ENCODE data around the gene GABRB2.

The GABRB2 gene

DNA sequence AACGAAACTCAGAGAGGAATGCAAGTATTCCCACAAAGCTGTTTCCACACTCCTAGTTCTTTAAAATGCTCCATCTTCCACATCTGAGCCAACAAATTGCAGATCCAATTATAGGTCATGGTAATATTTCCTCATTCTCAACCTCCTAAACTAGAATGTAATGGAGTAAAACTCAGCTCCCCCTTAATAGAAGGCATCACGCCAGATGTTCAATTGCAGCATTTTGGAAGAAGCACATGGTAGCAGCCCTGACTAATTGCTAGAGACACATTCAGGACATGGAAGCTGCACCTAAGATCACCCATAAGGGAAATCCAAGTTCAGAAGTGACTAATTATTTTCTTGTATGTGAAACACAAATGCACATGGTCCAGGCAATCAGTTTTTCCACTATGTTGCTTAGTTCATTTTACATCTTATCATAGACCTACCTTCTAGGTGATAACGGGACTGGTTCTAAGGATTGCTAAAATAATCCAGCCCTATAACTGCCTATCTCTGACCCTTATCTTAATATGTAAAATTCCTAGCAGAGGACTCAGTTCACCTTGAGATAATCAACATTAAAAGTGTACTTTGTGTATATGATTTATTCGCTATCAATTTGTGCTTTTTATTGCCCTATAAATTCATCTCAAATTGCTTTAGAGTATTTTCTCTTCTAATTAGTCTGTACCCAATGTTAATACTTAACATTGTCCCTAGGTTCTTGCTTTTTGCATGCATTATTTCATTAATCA, 75.1 kb downstream of the GABRB2 start:
- no peak for DNase-seq

DNA sequence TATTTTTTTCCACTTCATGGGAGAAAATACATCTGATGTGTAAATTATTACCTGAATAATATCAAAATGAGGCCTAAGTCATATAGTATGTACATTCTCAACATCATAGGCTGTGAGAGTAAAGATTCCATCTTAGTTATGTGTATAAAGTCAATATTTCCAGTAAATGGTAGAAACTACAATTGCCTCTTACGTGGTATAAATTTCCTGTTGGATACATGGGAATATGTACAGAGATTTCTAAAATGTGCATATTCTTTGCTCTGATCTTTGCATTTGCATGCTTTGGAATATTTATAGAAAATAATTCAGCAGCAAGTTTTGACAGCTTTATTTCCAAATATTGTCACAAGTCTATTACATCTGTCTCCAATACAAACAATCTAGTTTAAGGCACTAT, 78.8 kb downstream of the GABRB2 start:
- no peak for DNase-seq

DNA sequence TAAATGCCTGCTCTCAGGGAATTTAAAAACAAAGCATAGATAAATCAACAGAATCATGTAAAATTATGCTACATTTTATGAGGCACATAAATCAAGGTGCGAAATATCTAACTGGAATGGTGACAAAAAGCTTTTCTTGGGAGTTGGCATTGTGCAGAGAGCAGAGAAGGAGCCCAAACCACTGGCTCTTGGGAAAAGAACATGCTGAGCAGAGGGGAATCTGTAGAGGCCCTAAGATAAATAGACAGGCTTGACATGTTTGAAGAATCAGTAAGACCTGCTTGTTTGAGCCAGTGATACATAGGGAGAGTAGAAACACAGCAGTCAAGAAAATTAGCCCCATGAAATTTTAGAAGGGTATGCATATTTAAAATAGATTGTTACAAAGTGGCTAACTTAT, 85.8 kb downstream of the GABRB2 start:
- no peak for DNase-seq

DNA sequence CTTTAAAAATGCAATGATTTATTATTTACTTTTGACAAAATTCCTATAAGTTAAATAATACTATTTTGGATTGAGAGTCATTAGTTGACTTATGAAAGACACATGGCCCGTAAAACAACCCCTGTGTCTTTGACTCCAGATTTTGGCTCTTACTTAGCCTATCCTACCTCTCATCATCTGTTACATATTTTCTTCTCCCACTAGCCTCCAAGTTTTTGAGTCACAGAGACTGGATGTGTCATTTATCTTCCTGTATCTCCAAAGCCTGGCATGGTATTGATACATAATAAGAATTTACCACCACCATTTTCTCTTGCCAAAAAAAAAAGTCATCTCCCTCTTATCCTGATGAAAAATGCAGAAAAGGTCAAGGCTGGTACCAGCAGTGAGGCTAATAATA, 99.9 kb downstream of the GABRB2 start:
- no peak for DNase-seq

DNA sequence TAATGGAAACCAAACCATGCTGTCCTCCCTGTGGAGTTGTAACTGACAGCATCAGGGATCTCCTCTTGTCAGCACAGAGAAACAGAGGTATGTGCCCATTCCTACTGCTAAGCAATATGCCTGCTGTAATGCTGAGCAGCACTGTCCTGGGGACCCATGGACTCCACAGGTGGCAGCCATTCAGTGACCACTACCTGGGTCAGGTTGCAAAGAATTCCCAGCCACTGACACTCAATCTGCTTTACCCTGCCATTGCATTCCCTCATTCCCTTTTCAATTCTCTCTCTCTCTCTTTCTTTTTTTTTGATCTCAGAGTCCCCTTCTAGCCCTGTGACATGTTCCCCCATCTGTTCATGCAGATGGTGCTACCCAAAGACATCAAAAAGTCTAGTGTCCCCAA, 104.1 kb downstream of the GABRB2 start:
- no peak for DNase-seq

DNA sequence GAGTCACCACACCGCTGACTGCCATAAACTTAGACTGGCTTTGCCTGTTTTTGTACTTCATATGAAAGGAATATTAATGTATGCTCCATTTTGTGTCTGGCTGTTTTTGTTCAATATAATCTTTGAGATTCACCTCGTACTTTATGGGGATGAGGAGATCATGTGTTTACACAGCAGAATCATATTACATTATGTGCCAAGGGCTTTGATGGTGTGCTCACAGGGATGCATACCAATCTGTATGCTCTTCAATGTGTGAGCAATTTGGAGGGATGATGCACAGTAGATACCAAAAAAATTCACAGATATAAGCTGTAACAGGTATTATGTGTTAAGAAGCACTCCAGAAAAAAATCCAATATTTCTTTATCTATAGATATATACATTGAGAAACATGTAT, 113.7 kb downstream of the GABRB2 start:
- DNase-seq: no peak

DNA sequence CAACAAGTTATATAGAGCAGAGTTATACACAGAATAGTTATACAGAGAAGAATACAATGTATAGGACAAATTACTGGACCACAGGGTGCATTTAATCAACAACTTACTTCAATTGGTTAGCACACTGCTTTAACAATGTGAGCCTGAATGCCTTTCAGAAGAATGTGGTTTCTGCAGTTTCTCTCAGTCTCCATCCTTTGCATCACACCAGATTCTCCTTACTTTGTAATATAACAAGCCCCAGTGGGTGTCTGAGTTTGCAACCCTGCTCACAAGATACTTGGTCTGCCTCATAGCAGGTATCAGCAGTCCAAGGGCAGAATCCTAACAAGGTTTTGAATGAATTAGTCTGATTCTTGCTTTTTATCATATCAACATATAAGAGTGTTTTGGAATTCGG, 114.6 kb downstream of the GABRB2 start:
- no peak for DNase-seq

DNA sequence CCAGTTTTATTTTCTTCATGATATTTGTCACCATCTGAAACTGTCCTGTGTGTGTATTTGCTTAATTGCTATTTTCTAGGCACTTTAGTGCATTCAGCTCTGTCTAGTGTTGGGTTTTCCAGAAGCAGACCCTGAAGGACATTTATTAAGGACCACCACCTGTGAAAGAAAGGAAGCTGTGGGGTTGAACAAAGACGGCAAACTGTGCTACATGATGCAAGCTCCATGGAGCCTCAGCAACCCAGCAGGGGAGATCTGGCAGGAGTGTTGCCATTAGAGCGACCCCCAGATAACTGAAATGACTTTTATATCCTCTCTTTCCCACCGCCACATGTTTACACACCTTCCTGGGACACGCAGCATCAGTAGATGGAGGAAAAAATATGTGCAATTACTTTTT, 125.5 kb downstream of the GABRB2 start:
- no peak for DNase-seq

DNA sequence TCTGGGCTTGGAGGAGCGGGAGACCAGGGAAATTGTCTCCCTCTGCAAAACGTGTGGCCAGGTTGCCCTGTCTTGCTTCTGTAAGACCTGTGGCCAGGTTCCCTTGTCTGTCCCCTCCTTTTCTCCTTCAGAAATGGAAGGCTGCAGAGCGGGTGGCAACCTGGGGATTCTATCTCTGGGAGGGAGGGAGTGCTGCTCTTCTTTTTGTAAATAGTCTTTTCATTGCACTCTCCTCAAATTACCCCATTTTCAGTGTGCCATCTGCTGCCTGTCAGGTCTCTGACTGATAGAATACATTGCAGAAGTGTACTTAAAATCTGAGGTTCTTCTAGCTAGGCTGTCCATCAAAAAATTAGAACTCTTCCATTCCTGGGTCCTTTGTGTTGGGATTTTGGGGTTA, 126.0 kb downstream of the GABRB2 start:
- DNase-seq: no peak

DNA sequence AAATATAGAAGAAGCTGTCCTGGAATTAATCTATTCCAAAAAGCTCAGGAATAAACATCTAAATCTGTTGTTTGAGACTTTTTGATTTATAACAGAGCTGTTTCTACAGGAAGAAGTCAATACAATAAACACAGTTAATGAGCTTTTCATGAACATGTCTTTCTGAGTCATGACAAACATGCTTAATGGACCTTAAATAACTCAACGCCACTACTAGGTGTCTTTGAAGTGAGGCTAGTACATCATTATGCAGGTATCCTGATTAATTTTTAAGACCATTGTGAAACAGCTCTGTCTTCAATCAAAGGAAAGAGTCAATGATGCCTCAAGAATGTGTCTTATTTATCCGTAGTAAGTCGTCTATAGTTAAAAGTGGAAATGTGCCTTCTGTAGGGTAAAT, 131.6 kb downstream of the GABRB2 start:
- DNase-seq: no peak

DNA sequence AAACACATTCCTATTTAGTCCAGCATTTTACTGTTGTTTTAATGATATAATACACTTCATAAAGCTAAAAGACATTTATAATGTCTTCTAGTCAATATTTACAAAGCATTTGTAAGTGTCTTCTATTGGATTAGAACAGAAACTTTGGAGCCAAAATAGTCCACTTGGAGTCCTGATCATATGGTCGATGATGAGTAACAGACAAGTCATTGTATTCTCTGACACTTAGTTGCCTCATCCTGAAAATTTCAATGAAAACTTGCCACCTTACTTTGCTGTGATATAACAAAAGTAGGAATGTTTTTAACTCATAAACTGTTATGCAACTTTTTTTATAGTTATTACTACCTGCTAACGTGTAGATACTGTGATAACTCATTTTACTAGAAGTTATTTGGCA, 132.5 kb downstream of the GABRB2 start:
- DNase-seq: no peak

DNA sequence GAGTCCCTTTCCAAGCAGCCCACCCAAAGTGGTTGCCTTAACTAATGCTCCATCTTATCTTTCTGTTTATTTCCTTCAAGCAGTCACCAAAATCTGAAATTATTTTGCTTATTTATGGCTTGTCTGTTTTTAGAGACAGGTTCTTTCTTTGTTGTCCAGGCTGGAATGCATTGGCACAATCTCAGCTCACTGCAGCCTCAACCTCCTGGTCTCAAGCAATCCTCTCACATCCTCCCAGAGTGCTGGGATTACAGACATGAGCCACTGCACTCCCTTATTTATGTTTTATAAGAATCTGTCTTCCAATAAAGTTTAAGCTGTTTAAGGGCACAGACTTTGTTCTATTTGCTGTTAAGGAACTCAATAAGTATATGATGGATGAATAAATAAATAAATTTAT, 133.7 kb downstream of the GABRB2 start:
- no peak for DNase-seq

DNA sequence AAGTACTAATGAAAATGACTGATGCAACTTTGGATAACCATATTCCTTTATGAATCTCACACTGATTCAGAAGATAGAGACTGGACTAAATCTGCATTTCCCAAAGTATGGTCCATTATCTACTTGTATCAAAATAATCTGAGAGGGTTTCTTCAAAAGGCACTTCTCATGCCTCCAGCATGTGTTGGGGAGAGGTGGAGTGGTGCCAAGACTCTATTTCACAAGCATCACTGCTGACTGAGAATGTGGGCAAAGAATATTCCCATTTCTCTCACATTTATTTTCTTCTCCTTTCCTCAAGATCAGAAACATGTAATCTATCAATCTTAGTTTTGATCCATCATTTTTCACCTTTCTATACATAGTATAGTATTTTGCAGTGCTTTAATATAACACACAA, 135.4 kb downstream of the GABRB2 start:
- DNase-seq: no peak

DNA sequence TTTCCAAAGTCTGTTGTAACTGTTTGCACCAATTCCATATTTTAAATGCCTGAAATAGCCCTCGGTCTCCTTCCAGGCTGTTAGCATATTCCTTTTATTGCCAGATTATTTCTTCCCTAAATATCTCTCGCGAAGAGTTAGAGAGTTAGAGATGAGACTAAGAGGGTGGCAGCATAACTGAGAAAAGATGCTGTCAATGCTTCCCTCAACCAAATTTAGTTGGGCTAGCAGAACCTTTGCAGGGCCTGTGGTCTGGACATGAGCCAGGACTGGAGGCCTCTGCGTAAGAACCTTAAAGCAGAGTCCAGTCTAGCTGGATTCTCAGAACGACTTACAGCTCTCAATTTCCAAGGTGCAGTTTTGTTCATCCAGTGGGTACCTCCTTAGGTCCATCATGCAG, 135.9 kb downstream of the GABRB2 start:
- no peak for DNase-seq

DNA sequence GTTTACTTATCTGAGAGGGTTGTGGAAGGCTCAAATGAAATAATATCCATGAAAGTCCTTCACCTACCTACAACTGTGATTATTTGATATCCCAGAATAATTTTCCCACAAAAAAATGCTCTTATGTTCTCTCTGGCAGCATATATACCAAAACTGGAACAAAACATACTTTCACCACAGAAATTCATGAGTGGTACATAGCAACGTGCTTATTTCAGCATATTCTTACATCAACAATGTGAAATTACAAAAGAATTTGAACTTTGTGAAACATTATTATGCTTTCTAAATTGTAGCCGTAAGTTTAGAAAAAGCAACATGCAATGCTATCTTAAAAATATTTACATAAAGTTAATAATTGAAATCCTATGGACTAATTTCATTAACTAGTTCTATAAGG, 137.1 kb downstream of the GABRB2 start:
- no peak for DNase-seq

DNA sequence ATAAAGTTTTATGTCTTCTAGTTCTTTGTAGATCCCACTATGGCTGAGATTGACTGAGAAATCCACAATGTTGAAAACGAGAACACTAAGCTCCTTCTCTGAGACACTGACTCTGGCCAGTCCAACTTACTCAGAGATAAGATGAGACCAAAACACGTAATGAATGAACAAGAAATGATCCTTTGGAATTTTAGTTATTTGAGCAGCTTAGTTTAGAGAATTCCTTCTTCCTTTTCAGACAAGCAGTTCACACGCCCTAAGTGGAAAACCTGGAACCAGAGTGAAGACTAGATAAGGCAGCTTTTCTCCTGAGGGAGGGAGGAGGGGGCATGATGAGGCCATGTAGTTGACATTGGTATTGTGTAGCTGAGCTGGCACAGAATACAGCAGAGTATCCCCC, 139.6 kb downstream of the GABRB2 start:
- DNase-seq: no peak

DNA sequence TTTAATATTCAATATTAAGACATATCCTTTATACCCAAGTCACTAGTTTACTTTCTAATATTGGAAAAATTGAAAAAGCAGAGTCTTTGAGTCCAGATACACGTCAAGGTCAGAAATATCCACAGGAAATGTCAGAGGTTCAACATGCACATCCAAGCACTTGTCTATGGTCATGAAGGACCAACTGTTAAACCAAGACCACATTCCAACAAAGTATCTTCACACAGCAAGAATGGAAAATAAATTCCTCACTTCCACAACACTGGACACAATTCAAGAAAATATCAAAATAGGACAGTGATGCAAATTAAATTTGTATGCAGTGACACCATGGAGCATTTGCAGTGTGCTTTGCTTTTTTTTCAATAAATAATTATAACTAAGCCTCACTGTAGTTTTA, 142.5 kb downstream of the GABRB2 start:
- no peak for DNase-seq

DNA sequence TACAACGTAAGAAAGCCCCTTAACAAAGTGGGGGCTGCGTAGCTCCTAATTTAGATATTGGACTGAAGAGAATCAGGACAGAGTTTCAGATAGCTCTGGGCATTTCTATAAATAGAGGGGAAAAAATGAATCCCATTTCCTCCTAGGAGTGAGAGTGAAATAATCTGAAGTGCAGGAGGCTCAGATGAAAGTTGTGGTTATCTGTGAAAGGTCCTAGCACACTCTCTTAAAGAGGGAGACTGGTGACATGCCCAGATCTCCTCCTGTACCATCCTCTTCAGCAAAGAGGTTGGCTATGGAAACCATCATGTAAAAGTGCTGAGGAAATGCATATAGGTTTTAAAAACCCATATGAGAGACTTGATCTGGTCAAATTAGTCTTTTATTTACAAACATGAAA, 143.4 kb downstream of the GABRB2 start:
- DNase-seq: no peak

DNA sequence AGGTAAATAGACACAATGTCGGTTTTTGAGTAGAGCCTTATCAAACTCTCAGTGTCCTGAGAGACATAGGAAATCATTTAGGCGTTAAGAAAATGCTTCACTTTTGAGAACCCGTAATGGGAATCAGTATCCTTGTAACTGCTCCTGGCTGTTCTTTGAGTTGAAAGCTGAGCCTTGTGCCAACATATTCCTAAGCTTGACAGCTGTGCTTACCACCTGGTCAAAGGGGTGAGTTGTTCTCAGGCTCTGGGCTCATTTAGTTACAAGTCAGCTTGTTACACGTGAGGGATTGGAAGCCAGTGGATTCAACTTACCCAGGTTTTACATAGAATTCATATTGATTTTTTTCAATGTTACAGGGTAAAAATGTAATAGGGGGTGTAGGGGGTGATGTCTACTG, 145.9 kb downstream of the GABRB2 start:
- no peak for DNase-seq

DNA sequence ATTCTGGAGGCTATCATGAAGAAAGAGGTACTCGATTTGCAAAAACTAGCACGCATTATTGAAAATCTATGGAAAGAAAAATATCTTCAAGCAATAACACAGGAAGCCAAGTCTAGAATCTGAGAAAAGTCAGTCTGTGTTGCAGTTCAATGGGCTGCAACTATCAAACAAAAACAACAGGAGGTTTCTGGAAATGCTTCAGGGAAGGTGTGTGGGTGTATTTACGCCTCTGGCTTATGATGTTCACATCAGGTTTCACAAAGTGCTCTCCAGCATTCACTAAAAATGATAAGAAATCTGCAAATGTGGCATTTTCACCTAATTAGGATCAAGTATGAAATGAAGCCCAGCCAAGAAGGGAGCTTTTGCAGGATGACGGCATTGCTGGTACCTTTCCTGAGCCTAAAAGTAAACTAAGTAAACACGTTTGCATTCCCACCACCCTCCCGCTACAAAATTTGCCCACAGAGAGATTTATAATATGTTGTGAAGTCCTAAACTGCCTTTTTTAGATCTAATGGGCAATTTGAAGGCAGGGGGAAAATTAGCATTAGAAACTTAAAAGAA, 146.4 kb downstream of the GABRB2 start:
- DNase-seq: no peak

DNA sequence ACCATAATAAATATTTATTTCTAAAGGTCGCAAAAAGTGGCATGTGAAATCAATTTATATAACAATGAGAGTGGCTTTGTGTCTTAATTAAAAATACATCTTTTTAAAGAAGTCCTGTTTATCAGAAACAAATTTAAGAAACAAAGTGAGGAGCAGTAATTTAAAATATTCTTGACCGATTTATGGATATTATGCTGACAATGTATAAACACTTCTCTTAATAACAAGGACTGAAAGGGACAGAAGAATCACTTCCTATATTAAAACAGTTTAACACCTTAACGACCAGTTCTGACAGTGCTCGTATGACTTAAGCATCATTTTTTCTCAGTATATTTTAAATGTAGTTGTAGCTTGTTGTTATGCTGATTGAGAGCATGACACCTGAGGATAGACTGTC, 149.1 kb downstream of the GABRB2 start:
- DNase-seq: no peak

DNA sequence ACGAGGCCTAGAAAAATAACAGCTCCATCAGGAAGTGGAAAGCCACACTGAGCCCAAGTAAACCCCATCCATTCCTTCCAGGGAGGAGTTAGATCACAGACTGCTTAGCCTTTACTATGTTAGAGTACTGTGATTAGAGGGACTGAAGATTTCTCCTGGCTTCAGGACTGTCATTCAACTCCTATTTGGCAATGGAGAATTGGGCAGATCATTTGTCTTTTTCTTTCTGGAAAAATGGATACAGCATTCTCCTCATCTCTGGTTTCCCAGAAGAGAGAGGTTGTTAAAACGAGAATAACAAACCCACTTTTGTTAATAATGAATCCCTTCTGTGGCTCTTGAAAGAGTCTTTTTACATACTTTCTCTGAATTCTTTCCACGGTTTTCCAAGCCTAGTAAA, 150.4 kb downstream of the GABRB2 start:
- no peak for DNase-seq

DNA sequence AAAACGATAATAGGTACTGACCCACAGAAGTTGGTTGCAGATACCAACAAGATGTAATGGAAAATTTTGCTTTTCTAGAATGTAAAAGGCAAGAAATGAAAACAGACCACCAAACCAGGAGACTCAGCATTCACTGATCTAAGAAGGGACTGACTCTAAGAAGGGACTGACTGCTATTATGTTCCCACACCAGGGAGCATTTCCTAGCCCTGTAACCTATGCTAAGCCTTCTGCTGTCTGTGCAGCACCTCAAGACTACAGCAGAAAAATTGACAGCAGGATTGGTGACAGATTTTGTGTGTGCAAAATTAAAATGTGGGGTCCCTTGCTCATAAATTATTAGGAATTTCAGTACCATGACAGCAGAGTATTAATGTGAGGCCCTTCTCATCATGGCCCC, 154.8 kb downstream of the GABRB2 start:
- no peak for DNase-seq

DNA sequence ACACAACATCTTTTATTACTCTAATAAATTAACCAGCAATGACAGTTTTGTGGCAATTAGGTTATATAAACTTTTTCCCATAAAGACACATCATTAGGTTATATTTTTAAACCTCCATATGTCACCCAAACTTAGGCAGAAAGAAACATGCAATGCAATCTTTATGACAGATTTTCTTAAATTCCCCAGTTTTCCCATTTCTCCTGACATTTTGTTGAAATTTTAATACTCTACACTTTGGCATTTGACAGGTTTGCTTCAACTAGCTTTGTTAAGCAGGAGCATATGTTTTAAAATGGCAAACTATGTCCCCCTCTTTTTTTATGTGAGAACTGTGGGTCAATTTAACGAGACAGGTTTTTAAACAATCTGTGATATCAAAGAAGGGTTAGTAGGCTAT, 155.5 kb downstream of the GABRB2 start:
- no peak for DNase-seq

DNA sequence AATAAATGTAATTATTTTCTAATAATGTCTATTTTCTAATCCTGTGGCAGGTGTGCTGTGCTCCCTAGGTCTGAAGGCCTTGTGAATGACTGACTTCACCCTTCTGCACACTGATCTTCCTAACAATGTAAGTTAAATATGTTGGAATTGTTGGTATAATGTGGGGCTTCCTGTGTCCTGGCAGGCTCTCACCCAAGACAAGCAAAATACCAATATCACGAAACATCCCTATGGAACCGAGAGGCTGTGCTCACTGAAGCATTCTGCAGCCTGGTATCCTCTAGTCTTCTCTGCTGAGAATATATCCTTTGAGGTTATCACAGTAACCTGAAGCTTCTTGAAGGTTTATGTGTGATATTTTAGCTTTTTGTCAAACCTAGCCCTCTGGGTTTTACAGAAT, 159.4 kb downstream of the GABRB2 start:
- DNase-seq: no peak

All from NCI-H1092 (cell line).